Stimulated activated CD8-positive, alpha-beta memory T cell treated with anti-CD3 and anti-CD28 coated beads, Interleukin-7, amount 100 ng/mL, for 24 hours (primary cell): ENCODE measurements around the gene UGP2.
A peak's percentile ranks its signal among the peaks of the same experiment; 100 is the strongest.
"Not testable (repeated sequence)": the region's sequence is repeated elsewhere in the genome, so short reads cannot be mapped to it uniquely, and the experiment has no call there.

Experiments used
- DNase-seq: peaks from one replicate; pipeline ENCODE4 v3.0.0-alpha.2; 2020; ENCODE audit warnings: low read depth

The UGP2 gene

DNA sequence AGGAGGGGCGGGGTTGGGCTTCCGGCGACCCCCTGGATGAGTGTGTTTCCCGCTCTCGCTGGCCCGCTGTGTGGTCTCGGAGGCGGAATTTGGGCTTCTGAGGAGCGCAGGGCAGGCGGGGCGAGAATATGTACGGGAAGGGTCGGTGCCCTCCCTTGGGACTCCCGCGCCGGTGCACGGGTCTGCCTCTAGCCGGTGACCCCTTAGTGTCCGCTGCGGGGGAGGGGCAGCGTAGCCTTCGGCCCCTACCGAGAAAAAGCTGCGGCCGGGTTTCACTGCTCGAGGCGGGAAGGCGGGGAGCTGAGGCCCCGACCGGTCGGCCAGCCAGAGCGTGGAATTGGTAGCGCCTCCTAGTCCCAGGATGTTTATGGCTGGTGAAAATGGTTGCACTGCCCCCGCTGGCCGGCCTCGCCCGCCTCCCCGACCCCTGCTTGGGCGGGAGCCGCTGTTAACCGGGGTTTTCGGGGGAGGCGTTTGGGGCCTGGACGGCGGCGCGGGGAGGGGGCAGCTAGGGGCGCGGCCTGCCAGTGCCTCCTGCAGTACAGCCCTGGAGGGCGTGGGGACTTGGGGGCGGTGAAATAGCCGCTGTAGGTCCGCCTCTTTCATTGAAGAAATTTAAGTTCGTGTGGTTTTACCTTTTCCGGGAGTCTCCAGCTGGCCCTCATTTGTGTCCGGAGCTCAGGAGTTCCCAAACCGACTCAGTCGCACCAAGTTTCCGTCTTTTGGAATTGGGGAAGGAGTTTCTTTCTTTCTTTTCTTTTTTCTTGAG lies at the start of gene UGP2:
Gene UGP2, plus strand, starts transcription at position 643 of the 769 bp plus-strand sequence. CDS start 290 bp downstream, outside the sequence.
- DNase-seq, result peak; percentile 57

GRCh38 chr2:63792530-63792929 lies 49.2 kb upstream of the UGP2 start:
- DNase-seq, result no peak

- no peak for DNase-seq
Measured at GRCh38 chr2:63796366-63796765, 45.3 kb upstream of the UGP2 start.

- DNase-seq, result no peak
Measured at GRCh38 chr2:63796796-63797195, 44.9 kb upstream of the UGP2 start.

DNA sequence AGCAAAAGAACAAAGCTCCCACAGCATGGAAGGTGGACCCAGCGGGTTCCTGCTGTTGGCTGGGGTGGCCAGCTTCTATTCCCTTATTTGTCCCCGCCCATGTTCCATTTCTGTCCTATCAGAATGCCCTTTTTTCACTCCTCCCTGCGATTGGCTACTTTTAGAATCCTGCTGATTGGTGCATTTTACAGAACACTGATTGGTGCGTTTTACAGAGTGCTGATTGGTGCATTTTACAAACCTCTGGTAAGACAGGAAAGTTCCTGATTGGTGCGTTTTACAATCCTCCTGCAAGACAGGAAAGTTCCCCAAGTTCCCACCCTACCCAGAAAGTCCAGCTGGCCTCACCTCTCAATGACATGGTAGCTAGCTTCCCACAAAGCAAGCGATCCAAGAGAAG lies 40.2 kb upstream of the UGP2 start:
- no peak for DNase-seq

DNA sequence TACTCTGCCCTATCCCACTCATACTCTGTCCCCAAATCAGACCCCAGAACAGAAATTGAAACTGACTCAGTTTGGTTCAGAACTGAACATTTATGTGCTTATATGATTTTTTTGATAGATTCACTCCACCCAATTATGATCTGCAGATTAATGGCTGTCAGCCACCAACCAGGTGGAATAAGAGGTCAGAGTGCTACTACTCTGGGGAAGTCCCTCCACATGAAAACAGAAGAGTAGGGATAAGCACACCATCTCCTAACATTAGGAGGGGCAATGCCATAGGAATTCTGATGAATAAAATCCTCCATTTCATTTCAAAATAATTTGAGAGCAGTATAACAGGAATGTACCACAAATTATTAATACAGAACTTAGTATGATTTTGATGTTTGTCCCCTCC lies 36.3 kb upstream of the UGP2 start:
- DNase-seq, result no peak

DNA sequence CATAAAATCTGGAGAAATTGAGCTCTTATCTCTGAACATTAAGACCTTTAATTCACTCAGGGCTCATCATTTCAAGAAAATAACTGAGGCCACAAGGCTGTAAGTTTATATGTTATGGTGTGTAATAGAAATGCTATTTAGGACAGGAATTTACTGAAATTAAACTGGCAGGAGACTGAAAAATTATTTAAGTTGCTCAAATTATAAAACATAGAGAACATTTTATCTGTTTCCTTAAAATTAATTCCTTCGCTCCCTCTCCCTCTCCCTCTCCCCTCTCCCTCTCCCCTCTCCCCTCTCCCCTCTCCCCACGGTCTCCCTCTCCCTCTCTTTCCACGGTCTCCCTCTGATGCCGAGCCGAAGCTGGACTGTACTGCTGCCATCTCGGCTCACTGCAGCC lies 33.7 kb upstream of the UGP2 start:
- DNase-seq, result not testable (repeated sequence)

DNA sequence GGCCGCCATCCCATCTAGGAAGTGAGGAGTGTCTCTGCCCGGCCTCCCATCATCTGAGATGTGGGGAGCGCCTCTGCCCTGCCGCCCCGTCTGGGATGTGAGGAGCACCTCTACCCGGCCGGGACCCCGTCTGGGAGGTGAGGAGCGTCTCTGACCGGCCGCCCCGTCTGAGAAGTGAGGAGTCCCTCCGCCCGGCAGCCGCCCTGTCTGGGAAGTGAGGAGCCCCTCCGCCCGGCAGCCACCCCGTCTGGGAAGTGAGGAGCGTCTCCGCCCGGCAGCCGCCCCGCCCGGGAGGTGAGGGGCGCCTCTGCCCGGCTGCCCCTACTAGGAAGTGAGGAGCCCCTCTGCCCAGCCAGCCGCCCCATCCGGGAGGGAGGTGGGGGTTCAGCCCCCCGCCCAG lies 32.8 kb upstream of the UGP2 start:
- not testable (repeated sequence) for DNase-seq

DNA sequence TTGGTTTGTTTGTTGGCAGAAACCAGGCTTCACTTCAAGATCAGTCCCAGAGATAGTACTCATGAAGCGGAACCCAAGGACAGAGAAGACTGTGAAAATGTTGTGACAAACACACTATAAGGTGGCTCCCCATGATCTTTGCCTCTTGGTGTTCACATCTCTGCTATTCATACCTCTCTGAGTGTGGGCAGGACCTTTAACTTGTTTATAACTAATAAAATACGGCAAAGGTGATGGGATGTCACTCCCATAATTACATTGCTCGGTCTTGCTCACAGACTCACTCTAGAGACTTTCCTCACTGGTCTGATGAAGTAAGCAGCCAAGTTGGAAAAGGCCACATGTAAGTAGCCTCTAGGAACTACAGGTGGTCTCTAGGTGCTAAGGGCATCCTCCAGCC lies 30.6 kb upstream of the UGP2 start:
- DNase-seq, result no peak

- DNase-seq, result not testable (repeated sequence)
Measured at GRCh38 chr2:63811870-63812269, 29.8 kb upstream of the UGP2 start.

GRCh38 chr2:63814114-63814513 lies 27.6 kb upstream of the UGP2 start:
- no peak for DNase-seq

DNA sequence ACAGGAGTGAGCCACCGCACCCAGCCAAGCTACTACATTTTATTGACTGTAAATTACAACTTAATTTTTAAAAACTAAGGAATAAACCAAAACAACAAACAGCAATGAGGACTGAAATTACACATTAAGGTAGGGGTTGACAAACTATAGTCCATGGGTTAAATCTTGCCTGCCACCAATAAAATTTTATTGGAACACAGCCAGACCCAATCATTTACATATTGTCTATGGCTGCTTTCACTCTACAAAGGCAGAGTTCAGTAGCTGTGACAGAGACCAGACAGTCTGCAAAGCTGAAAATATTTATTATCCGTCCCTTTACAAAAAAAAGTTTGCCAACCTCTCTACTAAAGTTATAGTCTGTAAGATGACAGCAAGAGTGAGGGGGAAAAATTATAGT lies 24.3 kb upstream of the UGP2 start:
- no peak for DNase-seq

DNA sequence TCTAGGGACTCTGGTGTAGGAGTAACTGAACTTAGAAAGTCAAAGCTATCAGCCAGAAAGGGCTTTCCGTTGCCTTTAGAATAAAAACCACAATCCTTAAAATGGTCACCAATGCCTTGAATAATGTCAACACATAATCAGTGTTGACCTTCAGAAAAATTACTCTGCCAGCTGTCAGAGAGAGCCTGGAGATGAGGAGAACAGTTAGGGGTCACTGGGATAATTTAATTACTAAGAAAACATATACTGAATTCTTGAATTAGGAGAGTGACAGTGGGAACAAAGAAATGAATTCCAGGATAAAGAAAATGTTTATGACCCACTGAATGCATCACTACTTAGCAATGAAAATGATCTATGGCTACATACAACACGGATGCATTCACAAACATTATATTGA lies 23.4 kb upstream of the UGP2 start:
- DNase-seq, result no peak

DNA sequence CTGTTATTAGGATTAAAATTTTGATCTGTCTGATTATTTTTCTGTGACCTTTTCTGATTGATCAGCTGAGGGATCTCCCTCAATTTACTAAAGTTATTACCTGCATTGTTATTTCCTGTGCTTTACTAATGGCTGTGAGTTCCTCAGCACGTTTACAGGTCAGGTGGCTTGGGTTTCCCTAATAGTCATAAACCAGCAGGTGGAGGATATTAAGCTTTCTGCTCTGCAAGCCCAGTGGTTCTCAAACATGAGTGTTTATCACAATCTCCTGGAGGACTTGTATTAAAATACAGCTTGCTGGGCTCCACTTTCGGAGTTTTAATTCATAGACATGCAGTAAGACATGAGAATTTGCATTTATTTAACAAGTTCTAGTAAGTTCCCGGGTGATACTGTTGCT lies 22.4 kb upstream of the UGP2 start:
- no peak for DNase-seq

DNA sequence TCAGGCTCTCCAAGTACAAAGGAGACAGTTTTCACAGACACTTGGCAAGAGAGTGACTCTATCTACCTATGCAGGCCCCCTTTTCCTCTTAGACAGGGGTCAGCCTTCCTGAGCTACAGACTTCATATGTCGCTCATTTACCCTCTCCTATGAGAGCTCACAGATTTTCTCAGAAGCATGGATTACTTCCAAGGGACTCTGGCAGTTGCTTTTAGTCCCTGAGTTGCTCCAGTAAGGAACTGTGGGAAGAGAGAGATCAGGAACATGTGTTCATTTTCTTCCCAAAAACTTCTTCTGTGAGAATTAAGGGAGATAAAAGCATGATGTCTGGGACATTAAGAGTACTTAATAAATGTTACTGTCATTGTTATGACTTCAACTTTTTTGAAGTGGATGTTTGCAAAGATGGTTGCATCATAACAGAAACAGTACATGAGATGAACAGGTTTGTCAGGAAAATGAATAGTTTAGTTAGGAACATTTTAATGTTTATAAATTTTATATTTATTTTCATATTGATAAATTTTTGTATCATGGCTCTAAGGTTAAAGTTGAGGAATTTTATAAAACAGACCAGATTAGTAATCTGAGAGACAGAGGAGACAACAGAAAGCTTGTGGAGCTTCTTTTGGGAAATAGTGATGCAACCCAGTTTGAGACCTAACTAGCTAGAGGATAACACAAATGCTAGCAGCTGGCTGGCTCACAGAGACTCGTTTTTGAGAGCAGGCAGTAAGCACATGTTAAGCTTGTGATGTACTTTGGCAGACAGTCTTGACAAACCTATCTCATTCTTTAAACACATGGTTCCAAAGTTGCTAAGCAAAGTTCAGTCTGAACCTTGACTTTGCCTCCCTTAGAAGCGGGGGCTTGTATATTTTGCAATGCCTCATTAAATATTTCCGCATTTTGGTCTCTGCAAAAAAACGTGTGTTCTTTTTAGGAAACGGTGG lies 21.7 kb upstream of the UGP2 start:
- DNase-seq, result no peak

GRCh38 chr2:63820969-63821368 lies 20.7 kb upstream of the UGP2 start:
- DNase-seq, result no peak

DNA sequence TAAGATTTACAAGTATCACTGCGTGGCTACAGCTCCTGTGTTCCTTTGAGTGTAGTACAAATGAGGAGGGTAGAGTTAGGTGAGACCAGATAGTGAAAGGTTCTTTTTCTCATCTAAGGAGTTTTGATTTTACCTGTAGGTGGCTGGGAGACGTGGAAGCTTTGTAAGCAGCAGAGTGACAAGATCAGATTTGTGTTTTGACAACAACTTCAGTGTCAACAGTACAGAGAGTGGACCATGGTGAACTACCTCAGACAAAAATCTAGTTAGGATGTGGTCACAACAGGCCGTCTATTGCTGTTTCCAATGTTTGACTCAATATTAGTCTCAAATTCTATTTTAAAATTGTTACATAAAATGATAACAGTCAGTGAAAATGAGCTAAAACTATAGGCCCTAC lies 20.3 kb upstream of the UGP2 start:
- no peak for DNase-seq

- no peak for DNase-seq
Measured at GRCh38 chr2:63822478-63822877, 19.2 kb upstream of the UGP2 start.

DNA sequence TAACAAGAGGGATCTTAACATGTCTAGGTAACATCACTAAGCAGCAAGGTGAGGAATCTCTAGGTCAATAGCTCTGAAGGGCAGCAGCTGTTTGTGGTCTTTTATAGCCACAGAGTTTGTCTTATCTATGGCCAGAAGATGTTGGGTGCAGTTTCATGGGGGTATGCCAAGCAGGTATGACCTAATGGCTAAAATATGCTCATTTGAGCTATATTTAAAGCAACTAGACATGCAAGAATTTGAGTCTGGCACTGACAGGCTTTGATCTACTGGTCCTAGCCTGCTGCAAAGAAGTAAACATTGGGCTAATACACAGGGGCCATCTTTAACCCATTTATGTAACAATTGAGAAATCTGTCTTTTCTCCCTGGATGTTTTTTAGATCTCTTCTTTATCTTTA lies 13.9 kb upstream of the UGP2 start:
- no peak for DNase-seq

DNA sequence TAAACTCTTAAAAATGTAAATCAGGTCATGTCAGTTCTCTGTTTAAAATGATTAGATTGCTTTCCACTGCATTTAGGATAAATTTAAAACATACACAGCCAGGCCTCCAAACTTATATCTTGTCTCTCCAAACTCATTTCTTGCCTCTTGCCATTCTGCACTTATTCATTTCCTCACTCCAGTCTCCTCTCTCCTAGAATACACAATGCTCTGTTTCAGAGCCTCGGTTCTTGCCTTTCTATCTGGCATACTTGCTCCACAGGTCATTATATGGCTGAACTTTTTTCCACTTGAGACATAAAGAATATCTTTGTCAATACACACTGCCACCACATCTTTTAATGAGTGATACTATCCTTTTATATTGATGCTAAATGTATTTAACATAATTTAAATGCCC lies 10.5 kb upstream of the UGP2 start:
- DNase-seq, result no peak

DNA sequence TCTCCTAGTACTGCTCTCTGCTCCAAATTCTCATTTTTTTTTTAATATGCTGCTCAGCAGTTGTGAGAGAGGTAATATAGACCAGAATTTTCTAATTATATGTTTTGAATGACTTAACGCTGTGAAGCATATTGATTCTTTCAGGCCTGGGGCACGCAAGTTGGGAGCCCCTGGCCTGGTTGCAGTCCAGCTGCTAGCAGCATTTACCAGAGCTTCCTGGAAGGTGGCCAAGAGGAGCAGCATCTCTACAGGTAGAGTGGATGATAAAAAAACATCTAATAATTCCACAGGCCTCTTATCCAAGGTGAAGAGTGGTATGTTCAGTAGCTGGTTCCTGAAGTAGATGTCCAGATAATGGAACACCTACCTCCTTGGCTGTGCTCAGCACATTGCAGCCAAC lies 7.3 kb upstream of the UGP2 start:
- no peak for DNase-seq

DNA sequence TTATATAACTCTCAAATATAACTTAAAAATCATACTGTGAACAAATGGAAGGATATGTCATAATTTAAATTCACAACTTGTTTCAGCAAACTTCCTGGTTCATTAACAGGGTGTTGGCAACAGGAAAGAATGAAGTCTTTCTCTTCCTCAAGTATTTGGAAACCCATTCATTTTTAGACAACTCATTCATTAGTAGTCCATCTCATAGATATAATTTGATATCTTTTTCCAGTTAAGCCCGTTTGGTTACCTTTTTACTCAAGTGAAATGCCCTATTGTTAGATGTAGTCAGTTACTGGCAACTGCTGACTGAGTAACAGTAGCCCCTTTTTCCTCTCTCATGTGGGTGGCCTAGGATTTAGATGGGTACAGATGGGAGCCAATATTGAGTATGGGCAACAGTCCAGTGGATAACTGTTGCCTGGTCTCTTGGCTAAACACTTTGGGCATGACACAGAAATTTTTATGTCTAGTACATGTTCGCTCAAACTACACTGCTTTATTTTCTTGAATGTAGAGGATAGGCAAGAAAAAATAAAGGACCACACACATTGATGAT lies 4.6 kb upstream of the UGP2 start:
- DNase-seq, result no peak
